ENCODE results near the gene DNAAF8.
A peak's percentile ranks its signal among the peaks of the same experiment; 100 is the strongest.

DNAAF8 gene

GRCh38 chr16:4695473-4696171 lies 38.7 kb upstream of the DNAAF8 start:
- ChIA-PET POLR2A (ENCODE audit: low non-redundant PET) (no interaction called here), CTCF (interaction anchor here (0.5 to 2.2 kb wide), 3 partner anchors 18 to 260 kb away, joined by 3 to 7 read pairs (median 5); no protein-coding TSS in a partner anchor)
- H3K27ac ChIP-seq, result peak overlapping the region; percentile 82

GRCh38 chr16:4696172-4696904 lies 38.0 kb upstream of the DNAAF8 start:
- CTCF ChIA-PET, result interaction anchor here (0.5 to 2.2 kb wide), 4 partner anchors 17 to 260 kb away, joined by 3 to 7 read pairs (median 4); no protein-coding TSS in a partner anchor

More at GRCh38 chr16:4695473-4696171, 38.7 kb upstream of the DNAAF8 start:
- TF ChIP-seq CTCF (conservative IDR thresholded peaks at IDR 0.05; ENCODE audit: low read depth), result no peak
- DNase-seq (ENCODE audit: low spot score), result no peak

GRCh38 chr16:4696905-4697847 lies 37.2 kb upstream of the DNAAF8 start:
- no peak for DNase-seq (ENCODE audit: low spot score)
- POLR2A ChIA-PET (ENCODE audit: low non-redundant PET), result no interaction called here
- TF ChIP-seq CTCF (conservative IDR thresholded peaks at IDR 0.05; ENCODE audit: low read depth), result no peak
- peak overlapping the region; percentile 82 for H3K27ac ChIP-seq
- CTCF ChIA-PET, result interaction anchor here (2.2 kb wide), 1 partner anchor 259 kb away, joined by 7 read pairs; no protein-coding TSS in a partner anchor

More at GRCh38 chr16:4696172-4696904, 38.0 kb upstream of the DNAAF8 start:
- TF ChIP-seq CTCF (conservative IDR thresholded peaks at IDR 0.05; ENCODE audit: low read depth), result no peak
- POLR2A ChIA-PET (ENCODE audit: low non-redundant PET), result no interaction called here
- DNase-seq (ENCODE audit: low spot score), result no peak
- H3K27ac ChIP-seq, result peak overlapping the region; percentile 82

GRCh38 chr16:4697848-4698291 lies 36.5 kb upstream of the DNAAF8 start:
- peak overlapping the region; percentile 82 for H3K27ac ChIP-seq
- DNase-seq (ENCODE audit: low spot score), result no peak
- POLR2A ChIA-PET (ENCODE audit: low non-redundant PET), result no interaction called here
- CTCF ChIA-PET, result no interaction called here
- no peak for TF ChIP-seq CTCF (conservative IDR thresholded peaks at IDR 0.05; ENCODE audit: low read depth)

GRCh38 chr16:4698321-4699045 lies 35.9 kb upstream of the DNAAF8 start:
- no peak for TF ChIP-seq CTCF (conservative IDR thresholded peaks at IDR 0.05; ENCODE audit: low read depth)
- H3K27ac ChIP-seq, result peak overlapping the region; percentile 82
- ChIA-PET CTCF (no interaction called here), POLR2A (ENCODE audit: low non-redundant PET) (no interaction called here)
- no peak for DNase-seq (ENCODE audit: low spot score)

Data from RWPE1 (cell line).